GM18870 (cell line): Measurements from ENCODE around the gene SLC47A1.
"Not testable (repeated sequence)": the region's sequence is repeated elsewhere in the genome, so short reads cannot be mapped to it uniquely, and the experiment has no call there.

Experiments
- ATAC-seq: cut with Tn5 transposase; IDR thresholded peaks from one replicate; pipeline ENCODE4 v1.9.1; 2021; ENCODE audit warnings: moderate library complexity; ENCODE audit not compliant: unreplicated experiment

Gene SLC47A1

GRCh38 chr17:19554393-19554792 is 20.7 kb downstream of the SLC47A1 start:
- no peak for ATAC-seq

DNA sequence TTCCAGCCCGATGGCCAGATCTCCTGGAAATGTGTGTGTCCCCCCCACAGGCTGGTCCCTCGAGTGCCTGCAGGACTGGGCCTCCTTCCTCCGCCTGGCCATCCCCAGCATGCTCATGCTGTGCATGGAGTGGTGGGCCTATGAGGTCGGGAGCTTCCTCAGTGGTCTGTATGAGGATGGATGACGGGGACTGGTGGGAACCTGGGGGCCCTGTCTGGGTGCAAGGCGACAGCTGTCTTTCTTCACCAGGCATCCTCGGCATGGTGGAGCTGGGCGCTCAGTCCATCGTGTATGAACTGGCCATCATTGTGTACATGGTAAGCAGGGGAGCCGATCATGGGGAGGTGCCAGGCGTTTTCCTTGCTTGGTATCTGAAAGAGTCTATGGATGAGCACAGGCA is 22.1 kb downstream of the SLC47A1 start:
- ATAC-seq = no peak

GRCh38 chr17:19558946-19559345 is 25.3 kb downstream of the SLC47A1 start:
- no peak for ATAC-seq

DNA sequence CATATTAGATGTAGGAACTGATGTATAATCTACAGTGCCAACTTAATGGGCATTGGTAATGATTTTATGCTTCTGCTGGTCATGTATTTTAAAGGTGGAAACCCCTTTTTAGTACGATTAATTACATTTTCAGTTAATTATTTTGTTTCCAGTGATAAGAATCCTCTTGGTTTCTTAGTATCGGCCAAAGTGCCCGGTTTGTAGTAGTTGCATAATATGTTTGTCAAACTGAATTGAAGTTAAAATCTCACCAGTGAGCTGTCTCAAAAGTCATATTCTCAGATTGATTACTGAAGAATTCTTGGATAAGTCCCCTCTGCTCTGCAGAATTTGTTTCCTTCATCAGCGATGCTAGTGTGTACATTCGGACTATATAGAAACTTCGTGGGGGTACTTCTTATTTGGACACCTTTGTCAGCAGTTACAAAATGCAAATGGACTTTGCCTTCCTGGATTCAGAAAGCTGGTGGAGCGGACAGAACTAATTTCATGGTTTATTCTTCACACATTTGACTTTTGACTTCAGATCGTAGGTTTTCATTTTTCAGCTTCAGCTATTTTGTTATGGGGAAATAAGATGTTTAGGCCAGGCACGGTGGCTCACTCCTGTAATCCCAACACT is 28.2 kb downstream of the SLC47A1 start:
- ATAC-seq = no peak

GRCh38 chr17:19565817-19566575 is 32.3 kb downstream of the SLC47A1 start:
- ATAC-seq = no peak

DNA sequence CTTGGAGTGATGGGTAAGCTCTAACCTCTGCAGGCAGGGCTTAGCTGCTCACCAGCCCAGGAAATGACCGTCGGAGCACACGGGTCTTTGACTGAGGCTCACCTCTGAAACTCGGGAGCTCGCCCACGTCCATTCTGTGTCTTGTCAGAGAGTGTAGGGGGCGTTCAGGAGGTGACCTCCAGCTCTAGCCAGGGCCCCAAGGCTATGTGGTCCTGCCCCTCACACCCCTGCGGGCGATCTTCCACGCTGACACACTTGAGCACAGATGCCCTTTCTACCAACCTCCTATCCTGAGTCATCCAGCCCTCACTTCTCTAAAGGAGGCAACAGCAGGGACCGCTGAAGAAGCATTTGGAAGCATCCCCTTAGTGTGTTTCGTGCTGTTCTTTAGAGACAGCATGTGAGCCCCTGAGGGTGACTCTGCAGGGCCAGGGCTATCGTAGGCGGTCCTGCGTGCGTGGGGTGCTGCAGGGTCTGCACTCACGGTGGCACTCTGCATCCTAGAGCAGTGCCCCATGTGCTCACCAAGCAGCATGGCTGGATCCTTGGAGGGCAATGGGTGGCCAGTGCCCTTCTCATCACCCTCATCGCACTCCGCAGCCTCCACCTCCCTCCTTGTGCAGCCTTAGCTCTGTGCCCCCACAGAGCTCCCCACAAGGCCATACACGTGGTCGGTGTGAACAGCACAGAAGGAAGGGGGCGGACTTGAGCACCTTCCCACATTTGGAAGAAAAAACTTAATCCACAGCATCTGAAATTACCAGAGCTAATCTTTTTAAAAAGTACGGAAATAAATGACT is 33.8 kb downstream of the SLC47A1 start:
- ATAC-seq = no peak

DNA sequence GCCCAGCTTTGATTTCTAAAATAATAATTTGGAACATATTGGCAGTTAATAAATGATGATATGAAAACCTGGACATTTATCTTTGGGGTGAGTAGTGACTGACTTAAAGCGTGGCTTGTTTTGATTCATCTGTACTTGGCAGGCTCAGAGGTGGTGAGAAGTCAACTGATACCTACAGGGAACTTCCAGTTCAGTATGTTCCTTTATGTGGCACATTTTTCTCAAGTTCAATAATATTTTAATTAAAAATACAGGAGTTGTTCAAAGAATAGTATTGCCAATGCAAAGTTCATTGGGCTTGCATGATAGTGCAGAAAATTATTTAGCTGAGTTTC is 34.3 kb downstream of the SLC47A1 start:
- ATAC-seq = no peak

- ATAC-seq = no peak
Observed at GRCh38 chr17:19569785-19570543, 36.3 kb downstream of the SLC47A1 start.

DNA sequence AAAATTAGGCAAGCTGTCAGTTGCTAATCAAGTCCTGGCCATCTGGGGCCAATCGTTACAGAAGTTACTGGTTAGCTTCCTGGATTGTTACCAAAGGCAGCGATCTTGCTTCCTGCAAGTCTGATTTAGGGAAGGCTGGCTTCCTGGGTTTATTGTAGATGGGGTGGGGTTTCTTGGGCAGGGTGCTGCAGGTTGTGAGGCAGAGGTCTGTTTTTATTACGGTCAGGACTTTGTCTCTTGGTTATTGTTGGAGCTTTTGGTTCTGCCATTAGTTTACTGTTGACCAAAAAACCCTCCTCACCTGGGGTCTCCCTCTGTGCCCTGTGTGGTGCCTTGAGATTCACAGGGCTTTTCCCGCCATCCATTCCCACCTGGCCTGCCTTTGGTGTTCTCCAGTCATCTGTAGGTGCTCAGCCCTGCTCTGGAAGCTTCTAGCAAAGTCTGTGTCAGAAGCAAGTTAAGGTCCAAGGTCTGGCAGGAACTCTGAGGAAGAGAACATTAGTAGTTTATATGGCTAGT is 36.9 kb downstream of the SLC47A1 start:
- no peak for ATAC-seq

- no peak for ATAC-seq
Observed at GRCh38 chr17:19573075-19573474, 39.4 kb downstream of the SLC47A1 start.

- no peak for ATAC-seq
Observed at GRCh38 chr17:19574956-19575355, 41.3 kb downstream of the SLC47A1 start.

GRCh38 chr17:19578545-19578944 is 44.9 kb downstream of the SLC47A1 start:
- no peak for ATAC-seq

GRCh38 chr17:19579192-19579761 is 45.6 kb downstream of the SLC47A1 start:
- ATAC-seq = no peak

- ATAC-seq = no peak
Observed at GRCh38 chr17:19579867-19580565, 46.4 kb downstream of the SLC47A1 start.

- ATAC-seq = not testable (repeated sequence)
Observed at GRCh38 chr17:19580566-19580920, 46.9 kb downstream of the SLC47A1 start.

DNA sequence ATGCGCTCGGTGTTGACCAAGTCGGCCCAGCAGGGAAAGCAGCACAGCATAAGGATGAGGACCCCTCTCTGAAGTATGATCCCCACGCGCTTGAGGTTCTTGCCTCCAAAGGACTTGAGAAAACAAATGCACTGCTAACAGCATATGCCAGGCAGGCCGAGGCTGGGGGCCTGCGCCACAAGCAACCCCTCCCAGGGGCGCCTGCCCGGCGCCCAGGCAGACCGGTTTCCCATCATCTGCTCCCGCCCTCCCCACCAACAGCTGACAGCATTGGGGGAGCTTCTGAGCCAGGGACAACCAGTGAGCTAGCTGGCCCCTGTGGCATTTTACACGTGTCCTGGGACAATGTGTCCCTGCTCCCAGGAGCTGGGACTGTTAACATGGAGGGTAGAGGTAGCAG is 48.5 kb downstream of the SLC47A1 start:
- ATAC-seq = not testable (repeated sequence)

- ATAC-seq = no peak
Observed at GRCh38 chr17:19583871-19584270, 50.2 kb downstream of the SLC47A1 start.

DNA sequence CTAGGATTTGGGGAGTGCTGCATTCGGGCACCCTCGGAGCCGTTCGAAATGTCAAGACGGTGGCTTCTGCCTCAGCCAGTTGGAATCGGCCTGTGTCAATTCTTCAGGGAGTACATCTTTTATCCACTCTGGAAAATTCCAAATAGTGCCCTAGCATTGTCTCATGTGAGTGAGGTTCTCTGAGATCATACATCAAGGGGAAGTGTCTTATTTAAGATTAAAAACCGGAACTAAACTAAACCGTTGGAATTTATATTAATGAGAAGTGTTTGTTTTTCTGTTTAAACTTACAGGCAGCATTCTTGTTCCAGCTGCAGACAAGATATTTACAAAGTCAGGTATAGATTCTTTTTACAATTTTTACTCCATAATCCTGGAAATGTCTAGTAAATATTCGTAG is 56.8 kb downstream of the SLC47A1 start:
- no peak for ATAC-seq

GRCh38 chr17:19590912-19591551 is 57.4 kb downstream of the SLC47A1 start:
- ATAC-seq = no peak

DNA sequence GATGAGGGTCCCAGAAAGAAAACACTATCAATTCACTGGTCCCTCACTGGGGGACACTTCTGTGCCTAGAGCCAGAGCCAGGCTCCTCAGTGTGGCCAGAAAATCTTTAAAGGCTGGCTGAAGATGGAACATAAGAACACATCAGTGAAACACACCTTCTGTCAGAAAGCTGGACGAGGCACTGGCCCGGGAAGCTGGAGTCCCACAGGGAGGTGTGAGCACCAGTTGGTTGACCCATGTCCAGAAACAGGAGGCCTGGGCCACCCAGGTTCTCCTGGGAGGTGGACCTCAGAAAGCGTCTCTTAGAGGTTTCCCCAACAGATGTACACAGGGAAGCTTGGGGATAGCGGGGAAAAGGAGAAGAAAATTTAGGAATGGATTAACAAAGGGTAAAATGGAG is 58.7 kb downstream of the SLC47A1 start:
- ATAC-seq = no peak
